Fibroblast of mammary gland (primary cell): ENCODE measurements around the gene NOVA2.
A peak's percentile ranks its signal among the peaks of the same experiment; 100 is the strongest.

ENCODE experiments used
- DNase-seq: peaks from one replicate; pipeline ENCODE4 v3.0.0-alpha.2; 2010; ENCODE audit warnings: low read depth
- H3K4me3 ChIP-seq: 2 replicates; pipeline ENCODE4 v1.5.1; 2011; ENCODE audit warnings: low read depth, mild to moderate bottlenecking, low read length, moderate library complexity; ENCODE audit not compliant: control insufficient read depth
- TF ChIP-seq, protein P1 (sequence below): conservative IDR thresholded peaks from 2 replicates; pipeline ENCODE4 v1.5.1; 2011; ENCODE audit warnings: low read depth, low read length, inconsistent platforms; ENCODE audit not compliant: control insufficient read depth, insufficient read depth

The NOVA2 gene

DNA sequence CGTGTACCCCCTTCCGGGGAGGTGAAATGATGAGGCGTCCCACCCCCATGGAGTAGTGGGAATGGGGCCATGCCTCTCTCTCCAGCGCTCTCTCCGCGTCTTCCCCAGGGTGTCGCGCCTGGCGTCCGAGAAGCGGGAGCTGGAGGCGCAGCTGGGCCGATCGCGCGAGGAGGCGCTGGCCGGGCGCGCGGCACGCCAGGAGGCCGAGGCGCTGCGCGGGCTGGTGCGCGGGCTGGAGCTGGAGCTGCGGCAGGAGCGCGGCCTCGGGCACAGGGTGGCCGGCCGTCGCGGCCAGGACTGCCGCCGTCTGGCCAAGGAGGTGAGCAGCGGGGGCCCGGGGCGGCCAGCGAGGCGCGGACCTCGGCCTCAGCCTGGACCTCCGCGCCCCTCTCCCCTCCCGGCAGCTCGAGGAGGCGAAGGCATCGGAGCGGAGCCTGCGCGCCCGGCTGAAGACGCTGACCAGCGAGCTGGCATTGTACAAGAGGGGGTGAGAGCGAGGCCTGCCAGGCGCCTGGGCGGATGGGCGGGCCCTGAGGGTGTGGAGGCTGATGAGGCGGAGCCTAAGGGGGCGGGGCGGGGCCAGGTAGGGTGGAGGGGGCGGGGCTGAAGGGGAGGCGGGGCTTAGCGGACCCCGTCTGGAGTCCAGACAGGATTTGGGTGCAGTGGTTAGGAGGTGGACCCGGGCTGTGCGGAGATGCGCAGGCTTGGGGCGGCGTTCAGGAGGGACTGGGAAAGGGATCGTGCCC lies 41.4 kb upstream of the NOVA2 start:
- H3K4me3 ChIP-seq, result no peak overlapping the region
- TF ChIP-seq, protein P1, sequence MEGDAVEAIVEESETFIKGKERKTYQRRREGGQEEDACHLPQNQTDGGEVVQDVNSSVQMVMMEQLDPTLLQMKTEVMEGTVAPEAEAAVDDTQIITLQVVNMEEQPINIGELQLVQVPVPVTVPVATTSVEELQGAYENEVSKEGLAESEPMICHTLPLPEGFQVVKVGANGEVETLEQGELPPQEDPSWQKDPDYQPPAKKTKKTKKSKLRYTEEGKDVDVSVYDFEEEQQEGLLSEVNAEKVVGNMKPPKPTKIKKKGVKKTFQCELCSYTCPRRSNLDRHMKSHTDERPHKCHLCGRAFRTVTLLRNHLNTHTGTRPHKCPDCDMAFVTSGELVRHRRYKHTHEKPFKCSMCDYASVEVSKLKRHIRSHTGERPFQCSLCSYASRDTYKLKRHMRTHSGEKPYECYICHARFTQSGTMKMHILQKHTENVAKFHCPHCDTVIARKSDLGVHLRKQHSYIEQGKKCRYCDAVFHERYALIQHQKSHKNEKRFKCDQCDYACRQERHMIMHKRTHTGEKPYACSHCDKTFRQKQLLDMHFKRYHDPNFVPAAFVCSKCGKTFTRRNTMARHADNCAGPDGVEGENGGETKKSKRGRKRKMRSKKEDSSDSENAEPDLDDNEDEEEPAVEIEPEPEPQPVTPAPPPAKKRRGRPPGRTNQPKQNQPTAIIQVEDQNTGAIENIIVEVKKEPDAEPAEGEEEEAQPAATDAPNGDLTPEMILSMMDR, result no peak
- peak; percentile 8 for DNase-seq

DNA sequence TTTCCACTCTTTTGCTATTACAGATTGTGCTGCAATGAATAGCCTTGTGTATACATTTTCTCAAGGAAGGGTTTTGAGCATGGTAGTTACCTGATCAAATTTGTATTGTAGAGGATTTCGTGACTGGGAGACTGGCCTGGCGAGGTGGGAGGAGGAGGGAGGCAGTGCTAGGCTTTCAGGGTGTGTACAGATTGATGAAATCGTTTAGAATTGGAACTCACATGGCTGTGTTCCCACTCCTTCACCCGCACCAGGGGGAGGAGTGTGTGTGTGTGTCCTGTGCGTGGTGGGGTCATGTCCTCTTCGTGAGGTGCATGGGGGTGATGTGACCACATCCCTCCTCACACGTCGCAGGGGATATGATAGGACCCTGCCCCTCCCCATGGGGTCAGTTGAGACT lies 40.9 kb upstream of the NOVA2 start:
- TF ChIP-seq, protein P1, result no peak
- DNase-seq, result no peak

DNA sequence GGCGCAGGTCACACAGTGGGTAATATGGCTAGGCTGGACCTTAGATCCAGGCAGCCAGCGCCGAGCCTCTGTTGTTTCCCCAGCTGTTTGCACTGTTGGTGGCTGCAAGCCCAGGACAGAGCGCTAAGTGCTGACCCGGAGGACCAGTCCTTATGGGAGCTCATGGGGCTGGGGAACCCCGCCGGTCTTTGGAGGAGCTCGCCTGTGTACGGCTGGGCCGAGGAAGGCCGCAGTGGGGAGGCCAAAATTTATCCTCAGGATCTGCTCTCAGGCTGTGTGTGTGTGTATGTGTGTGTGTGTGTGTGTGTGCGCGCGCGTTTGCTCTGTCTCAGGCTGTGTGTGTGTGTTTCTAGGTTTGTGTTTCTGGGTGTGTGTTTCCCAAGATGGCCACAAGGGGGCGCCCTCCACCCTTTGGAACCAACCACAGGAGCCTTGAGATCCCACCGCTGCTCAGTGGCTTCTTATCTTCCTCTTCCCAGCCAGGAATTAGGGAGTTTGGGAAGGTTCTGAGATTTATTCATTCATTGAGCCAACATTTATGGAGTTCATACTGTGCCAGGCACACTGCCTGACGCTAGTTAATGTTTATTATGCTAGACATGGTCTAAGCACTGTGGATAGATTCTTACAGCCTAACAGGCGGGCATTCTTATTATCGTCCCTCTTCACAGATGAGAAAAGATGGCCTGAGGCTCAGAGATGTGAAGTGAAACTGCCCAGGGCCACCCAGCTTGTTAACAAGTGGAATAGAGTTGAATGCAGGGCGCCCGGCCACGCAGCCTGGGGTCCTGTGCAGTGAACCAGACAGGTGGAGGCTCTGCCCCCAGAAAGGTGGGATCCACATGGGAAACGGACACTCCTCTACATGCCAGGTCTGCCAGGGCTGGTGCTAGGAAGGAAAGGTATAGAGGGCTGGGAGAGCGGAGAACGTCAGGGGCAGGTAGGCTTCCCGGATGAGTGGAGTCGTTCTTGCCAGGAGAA lies 36.2 kb upstream of the NOVA2 start:
- DNase-seq, result peak; percentile 66
- TF ChIP-seq, protein P1, result peak; percentile 68
- no peak overlapping the region for H3K4me3 ChIP-seq

More for the DNA sequence above, 40.9 kb upstream of the NOVA2 start:
- H3K4me3 ChIP-seq, result no peak overlapping the region

DNA sequence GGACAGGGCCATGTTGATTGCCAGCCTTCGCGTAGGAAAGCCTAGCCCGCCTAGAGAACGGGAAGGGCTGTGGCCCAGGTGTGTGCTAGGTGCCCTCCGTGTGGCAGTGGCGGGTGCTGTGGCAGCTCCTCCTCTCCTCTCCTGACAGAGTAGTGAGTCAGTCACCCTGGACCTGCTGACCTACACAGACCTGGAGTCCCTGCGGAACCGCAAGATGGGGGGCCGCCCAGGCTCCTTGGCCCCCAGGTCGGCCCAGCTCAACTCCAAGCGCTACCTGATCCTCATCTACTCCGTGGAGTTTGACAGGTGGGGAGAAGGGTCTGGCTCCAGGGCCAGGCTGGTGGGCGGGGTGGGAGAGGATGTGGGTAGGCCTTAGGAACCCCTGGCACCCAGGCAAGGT lies 32.7 kb upstream of the NOVA2 start:
- TF ChIP-seq, protein P1, result no peak
- DNase-seq, result no peak
- H3K4me3 ChIP-seq, result no peak overlapping the region

DNA sequence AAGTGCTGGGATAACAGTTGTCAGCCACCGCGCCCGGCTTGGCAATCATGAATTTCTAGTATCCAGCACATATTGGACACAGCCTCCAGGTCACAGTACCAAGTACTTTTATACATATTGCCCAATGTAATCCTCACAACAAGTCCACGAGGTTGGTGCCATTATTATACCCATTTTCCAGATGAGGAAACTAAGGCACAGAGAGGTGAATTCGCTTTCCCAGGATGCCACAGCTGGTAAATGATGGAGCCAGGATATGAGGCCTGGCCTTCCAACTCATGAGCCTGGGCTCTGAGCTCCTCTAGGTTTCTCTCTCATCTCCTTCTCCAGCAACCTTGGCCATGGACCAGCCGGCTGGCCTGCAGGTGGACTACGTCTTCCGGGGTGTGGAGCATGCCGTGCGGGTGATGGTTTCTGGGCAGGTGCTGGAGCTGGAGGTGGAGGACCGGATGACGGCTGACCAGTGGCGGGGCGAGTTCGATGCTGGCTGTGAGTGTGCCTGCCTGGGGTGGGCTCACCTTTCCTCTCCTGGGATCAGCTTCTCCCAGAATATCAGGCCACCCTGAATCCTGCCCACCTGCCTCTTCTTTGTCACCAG lies 29.1 kb upstream of the NOVA2 start:
- TF ChIP-seq, protein P1, result no peak
- DNase-seq, result no peak
- H3K4me3 ChIP-seq, result no peak overlapping the region

DNA sequence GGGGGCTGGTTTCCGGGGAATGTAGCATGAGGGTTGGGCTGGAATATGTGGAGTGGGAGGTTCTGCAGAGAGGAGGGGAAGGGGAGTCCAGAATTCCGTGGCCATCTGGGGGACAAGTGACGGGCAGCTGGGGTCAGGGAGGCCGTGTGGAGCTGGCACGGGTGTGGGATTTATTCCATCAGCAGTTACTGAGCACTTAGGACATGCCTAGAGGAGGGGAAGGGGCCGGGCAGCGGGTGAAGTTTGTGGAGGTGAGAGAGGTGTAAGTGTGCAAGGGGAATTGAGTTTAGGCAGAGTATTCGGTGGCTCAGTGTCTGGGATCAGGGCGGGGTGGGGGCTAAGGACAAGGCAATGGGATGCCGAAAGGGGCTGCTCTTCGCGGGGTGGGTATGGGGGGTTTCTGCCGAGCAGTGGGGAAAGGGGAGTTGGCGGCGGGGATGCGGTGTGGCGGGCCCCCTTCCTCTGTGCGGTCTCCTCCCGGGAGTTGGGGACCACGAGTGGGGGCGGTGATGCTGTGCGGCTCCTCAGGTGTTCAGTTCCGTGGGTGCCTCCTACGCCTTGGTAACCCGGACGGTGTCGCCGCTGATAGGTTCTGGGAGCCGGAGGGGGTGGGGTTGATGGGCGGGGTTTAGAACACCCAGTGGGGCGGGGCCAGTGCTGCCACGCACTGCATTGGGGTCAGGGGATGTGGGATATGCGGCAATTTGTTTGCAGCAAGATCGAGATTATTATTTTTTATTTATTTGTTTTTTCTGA lies 27.0 kb upstream of the NOVA2 start:
- TF ChIP-seq, protein P1, result no peak
- peak overlapping the region; percentile 4 for H3K4me3 ChIP-seq
- DNase-seq, result peak; percentile 5
